OCI-LY1 (cell line): ENCODE measurements around the gene STAU1.

Source experiments
- EZH2 ChIP-seq: fragments of 200-600 bp; sonication (generic), shearing (Covaris generic); IDR thresholded peaks from 2 replicates; pipeline ENCODE4 v1.8.0; 2017; ENCODE audit warnings: borderline replicate concordance, mixed run types, mild to moderate bottlenecking, antibody characterized with exemption, low read length, moderate library complexity, mixed read lengths
- TF ChIP-seq, protein P1 (sequence below): fragments of 200-600 bp; sonication (generic), shearing (Covaris generic); IDR thresholded peaks from 2 replicates; pipeline ENCODE4 v1.5.1; 2017; ENCODE audit warnings: mild to moderate bottlenecking, antibody characterized with exemption, low read length, moderate library complexity, mixed read lengths

- TF ChIP-seq, protein P1, sequence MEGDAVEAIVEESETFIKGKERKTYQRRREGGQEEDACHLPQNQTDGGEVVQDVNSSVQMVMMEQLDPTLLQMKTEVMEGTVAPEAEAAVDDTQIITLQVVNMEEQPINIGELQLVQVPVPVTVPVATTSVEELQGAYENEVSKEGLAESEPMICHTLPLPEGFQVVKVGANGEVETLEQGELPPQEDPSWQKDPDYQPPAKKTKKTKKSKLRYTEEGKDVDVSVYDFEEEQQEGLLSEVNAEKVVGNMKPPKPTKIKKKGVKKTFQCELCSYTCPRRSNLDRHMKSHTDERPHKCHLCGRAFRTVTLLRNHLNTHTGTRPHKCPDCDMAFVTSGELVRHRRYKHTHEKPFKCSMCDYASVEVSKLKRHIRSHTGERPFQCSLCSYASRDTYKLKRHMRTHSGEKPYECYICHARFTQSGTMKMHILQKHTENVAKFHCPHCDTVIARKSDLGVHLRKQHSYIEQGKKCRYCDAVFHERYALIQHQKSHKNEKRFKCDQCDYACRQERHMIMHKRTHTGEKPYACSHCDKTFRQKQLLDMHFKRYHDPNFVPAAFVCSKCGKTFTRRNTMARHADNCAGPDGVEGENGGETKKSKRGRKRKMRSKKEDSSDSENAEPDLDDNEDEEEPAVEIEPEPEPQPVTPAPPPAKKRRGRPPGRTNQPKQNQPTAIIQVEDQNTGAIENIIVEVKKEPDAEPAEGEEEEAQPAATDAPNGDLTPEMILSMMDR = no peak
- no peak for TF ChIP-seq EZH2
These were observed 15.7 kb downstream of the STAU1 start for GRCh38 chr20:49172413-49172812.
